ENCODE measurements around the gene GCN1.

The GCN1 gene

GRCh38 chr12:120101617-120102016 lies 92.9 kb downstream of the GCN1 start:
- TF ChIP-seq CTCF (IDR thresholded peaks at IDR 0.05; ENCODE audit: low read depth, low read length): no peak
- no peak for DNase-seq (ENCODE audit: extremely low read depth, low read depth)

- no peak for DNase-seq (ENCODE audit: extremely low read depth, low read depth)
Observed at GRCh38 chr12:120101182-120101581, 93.3 kb downstream of the GCN1 start.

GRCh38 chr12:120100630-120101029 lies 93.9 kb downstream of the GCN1 start:
- TF ChIP-seq CTCF (IDR thresholded peaks at IDR 0.05; ENCODE audit: low read depth, low read length): no peak
- DNase-seq (ENCODE audit: extremely low read depth, low read depth): peak; percentile 24

More at GRCh38 chr12:120101182-120101581, 93.3 kb downstream of the GCN1 start:
- TF ChIP-seq CTCF (IDR thresholded peaks at IDR 0.05; ENCODE audit: low read depth, low read length): no peak

- TF ChIP-seq CTCF (IDR thresholded peaks at IDR 0.05; ENCODE audit: low read depth, low read length): no peak
- DNase-seq (ENCODE audit: extremely low read depth, low read depth): no peak
Observed at GRCh38 chr12:120099738-120100137, 94.8 kb downstream of the GCN1 start.

GRCh38 chr12:120098756-120099470 lies 95.6 kb downstream of the GCN1 start:
- TF ChIP-seq CTCF (IDR thresholded peaks at IDR 0.05; ENCODE audit: low read depth, low read length): no peak
- DNase-seq (ENCODE audit: extremely low read depth, low read depth): no peak

GRCh38 chr12:120096671-120097202 lies 97.8 kb downstream of the GCN1 start:
- TF ChIP-seq CTCF (IDR thresholded peaks at IDR 0.05; ENCODE audit: low read depth, low read length): no peak
- no peak for DNase-seq (ENCODE audit: extremely low read depth, low read depth)

GRCh38 chr12:120095736-120096135 lies 98.8 kb downstream of the GCN1 start:
- no peak for DNase-seq (ENCODE audit: extremely low read depth, low read depth)
- TF ChIP-seq CTCF (IDR thresholded peaks at IDR 0.05; ENCODE audit: low read depth, low read length): no peak
